NCI-H146 (cell line): ENCODE measurements around the gene THYN1.
A peak's percentile ranks its signal among the peaks of the same experiment; 100 is the strongest.

Source experiments
- DNase-seq: peaks from one replicate; lab custom pipeline; 2025; lab: John Stamatoyannopoulos, UW

Gene THYN1

GRCh38 chr11:134223121-134223520 is 30.0 kb downstream of the THYN1 start:
- DNase-seq, result no peak

- DNase-seq, result no peak
Measured at GRCh38 chr11:134216816-134217215, 36.3 kb downstream of the THYN1 start.

DNA sequence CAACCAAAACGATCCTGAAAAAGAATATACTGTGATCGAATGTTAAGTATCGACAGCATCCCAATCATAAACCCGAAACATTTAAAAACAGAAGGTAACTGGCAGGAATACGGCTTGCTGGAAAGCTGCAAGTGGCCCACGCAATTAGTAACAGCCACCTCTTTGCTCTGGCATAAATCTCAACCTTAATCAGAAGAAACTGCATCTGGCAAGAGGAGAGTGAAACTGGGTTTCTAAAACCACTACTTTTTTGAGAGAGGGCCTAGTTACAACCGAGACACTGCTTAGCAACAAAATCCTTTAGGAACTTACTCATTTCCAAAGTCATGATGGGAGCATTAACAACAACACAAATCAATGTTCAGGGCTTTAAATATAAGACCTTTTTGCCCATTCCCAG is 37.3 kb downstream of the THYN1 start:
- DNase-seq, result no peak

DNA sequence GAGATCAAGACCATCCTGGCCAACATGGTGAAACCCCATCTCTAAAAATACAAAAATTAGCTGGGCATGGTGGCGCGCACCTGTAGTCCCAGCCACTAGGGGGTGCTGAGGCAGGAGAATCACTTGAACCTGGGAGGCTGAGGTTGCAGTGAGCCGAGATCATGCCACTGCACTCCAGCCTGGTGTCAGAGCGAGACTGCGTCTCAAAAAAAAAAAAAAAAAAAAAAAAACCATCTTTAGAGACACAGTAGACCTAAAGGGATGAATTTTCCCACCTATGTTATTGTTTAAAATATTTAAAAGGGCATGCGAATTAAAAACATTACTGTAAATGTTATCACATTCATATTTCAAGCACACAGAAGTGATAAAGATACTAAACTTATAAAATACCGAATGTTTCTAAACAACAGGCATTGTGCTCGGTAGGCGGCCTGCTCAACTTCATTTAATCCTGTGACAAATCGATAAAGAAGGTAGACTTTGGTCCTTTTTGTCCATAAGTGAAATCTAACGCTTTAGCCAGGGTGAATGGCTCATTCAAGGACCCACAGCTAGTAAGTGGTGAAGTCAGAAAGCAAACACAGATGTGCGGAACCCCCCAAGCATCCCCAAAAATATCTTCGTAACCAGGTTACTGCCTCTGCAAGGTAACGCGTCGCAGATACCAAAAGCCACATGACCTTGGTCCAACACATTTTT is 45.5 kb downstream of the THYN1 start:
- DNase-seq, result peak; percentile 17

DNA sequence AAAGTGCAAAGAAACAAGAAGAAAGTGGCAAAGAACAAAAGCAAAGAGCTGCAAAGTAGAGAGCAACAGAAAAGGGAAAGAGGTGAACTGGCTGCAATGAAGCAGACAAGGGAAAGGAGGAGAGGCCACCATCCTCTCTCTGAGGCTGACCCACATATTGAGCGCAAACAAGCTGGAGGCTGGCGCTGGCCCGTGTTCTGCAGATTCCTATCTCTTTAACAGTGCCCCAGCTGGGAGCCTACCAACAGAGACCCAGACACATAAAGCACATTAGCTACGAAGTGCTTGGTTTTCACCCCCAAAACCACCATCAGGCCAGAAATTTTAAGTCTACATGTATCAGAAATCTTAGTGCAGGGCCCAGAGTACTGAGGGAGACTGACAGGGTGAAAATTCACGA is 47.0 kb downstream of the THYN1 start:
- DNase-seq, result no peak

DNA sequence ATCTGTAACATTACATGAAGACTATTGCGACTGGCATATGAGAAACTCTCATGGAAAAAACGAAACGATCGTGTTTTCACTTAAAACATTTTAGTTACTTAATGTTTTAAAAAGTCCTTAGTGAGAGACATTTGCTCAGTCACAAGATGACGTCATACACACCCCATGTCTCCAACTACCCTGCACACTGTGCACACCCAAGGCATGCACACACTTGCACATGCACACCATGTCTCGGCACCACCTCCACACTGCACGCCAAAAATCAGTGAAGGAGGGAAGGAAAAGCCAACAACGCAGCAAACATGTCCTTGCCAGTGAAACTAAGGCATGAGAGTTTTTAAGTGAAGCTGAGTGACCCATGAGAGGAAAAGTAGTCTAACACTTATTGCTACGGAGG is 47.4 kb downstream of the THYN1 start:
- DNase-seq, result no peak

GRCh38 chr11:134202661-134203060 is 50.5 kb downstream of the THYN1 start:
- DNase-seq, result no peak

GRCh38 chr11:134200688-134201087 is 52.5 kb downstream of the THYN1 start:
- no peak for DNase-seq

- no peak for DNase-seq
Measured at GRCh38 chr11:134199531-134199930, 53.6 kb downstream of the THYN1 start.
